HL-60 (cell line): Measurements from ENCODE around the gene SLC9C1.

Source experiments
- CTCF ChIP-seq: IDR thresholded peaks from one replicate; pipeline ENCODE4 v1.5.1; 2011; ENCODE audit warnings: low read length, control low read depth, inconsistent platforms; ENCODE audit not compliant: insufficient read depth
- GABPA ChIP-seq: IDR thresholded peaks from 2 replicates; pipeline ENCODE4 v1.6.1; 2012; ENCODE audit warnings: low read depth
- POLR2AphosphoS5 ChIP-seq: IDR thresholded peaks from 2 replicates; pipeline ENCODE4 v1.6.1; 2012; ENCODE audit warnings: low read depth

- no peak for TF ChIP-seq POLR2AphosphoS5
- TF ChIP-seq CTCF = no peak
- no peak for TF ChIP-seq GABPA
Observed at GRCh38 chr3:112303764-112304325, 9.8 kb upstream of the SLC9C1 start.
